NCI-H526 (cell line): ENCODE results near the gene CHAMP1.
A peak's percentile ranks its signal among the peaks of the same experiment; 100 is the strongest.

Experiments
- DNase-seq, 2 experiments: peaks; one replicate each; lab custom pipeline; 2025; lab: John Stamatoyannopoulos, UW

The CHAMP1 gene

DNA sequence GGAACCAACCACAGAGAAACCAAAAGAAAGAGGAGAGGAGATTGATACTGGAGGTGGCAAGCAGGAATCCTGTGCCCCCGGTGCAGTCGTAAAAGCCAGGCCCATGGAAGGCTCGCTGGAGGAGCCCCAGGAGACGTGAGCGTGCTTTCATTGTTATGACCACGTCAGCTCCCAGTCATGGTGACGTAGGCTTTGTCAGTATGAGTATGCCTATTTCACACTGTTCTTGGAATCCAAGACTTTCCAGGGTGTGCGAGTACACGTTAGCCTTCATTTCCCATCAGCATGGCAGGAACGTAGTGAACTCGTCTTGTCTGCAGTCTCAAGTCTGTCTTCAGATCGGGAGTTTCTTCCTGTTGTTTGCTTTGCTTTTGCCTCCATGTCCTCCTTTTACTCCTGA, 15.4 kb upstream of the CHAMP1 start:
- DNase-seq, result no peak

DNA sequence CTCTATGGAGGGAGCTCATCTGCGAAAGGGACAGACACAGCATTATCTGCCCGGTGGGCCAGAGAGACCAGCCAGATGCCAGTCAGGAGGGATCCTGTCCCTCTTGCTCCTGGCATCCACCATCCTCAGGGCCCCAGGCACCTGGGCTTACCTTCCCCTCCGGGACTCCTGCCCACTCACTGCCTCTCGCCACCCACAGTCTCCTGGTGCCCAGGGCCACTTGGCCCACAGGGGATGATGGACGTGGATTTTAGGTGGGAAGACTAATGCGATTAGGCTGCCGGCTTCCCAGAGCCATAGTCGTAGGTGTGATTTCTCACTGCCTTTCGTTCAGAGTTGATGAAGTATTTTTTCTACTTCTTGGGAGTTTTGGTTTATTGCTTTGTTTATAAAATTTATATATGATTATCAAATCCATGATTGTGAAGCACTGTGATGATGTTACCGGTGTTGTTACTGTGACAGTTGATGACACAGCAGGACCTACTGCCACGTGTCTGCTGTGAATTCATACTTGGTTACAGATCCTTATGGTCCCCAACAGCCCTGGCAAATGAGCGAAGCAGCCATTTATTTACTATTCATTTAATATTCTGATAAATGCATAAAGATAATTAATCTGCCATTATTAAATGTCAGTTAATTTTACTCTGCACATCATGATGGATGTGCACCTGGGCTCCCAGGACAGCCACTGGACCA, 14.5 kb upstream of the CHAMP1 start:
- no peak for DNase-seq

- no peak for DNase-seq
These were observed 10.5 kb upstream of the CHAMP1 start for GRCh38 chr13:114303700-114304327.

GRCh38 chr13:114304346-114305034, 9.8 kb upstream of the CHAMP1 start:
- DNase-seq, result no peak

DNA sequence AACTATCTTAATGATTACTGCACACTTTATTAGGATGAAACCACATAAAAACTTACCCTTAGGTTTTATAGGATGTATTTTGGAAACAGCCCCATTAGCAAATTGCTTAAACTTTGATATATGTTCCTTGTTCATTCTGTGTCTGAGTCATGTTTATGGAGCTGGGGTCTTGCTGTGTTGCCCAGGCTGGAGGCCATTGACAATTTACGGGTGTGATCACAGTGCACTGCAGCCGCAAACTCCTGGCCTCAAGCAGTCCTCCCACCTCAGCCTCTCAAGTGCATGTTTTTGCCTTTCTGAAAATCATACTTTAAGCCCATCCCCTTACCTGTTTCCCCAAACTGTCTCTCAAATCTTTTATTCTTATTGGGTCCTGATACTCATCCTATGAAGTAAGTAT, 5.2 kb upstream of the CHAMP1 start:
- no peak for DNase-seq

DNA sequence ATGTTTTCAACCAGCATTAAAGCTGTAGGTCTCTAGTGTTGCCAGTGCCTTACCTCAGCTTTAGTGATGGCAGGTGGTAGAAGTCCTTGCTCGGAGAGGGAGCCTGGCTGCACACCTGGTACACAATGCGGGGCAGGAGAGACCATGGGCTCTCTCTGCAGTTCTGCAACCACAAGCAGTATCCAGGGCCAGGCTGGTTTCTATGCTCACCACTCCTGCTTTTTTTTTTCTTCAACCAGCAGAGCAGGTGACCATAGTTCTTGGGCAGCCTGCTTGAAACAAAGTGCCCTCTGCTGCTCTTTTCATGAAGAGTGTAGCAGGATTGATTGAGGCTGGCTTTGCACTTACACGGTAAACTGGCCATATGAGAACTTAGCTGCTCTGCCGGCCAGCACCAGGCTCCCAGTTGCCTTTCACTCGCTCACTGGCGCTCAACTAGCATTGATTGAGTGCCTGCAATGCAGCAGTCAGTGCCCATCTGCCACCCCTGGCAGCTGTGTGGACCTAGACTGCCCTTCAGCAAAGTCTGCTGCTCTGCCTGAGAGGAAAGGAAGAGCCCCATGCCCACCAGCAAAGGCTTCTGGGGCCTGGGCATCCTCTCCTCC, 4.4 kb upstream of the CHAMP1 start:
- DNase-seq, result peak; percentile 37 to 60

- no peak for DNase-seq
These were observed 3.3 kb upstream of the CHAMP1 start for GRCh38 chr13:114310956-114311355.

DNA sequence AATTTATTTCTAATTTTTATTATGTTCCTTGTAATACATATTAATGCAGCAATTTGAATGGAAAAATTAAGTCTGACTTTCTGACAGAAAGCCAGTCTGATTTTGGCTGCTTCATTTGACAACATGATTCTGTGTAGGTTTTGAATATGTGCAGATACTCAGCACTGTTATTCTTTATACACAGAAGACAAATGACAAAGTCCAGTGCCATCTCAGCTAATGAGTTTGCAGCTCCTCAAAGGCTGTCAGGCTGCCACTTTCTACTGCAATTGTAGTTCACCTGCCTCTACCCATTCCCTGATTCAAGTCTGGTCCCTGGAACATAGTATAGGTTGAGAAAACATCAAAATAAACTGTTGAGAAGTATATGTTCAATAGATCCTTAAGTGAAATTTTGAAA, 2.9 kb upstream of the CHAMP1 start:
- peak in 1 of 2 experiments; percentile 64 for DNase-seq

DNA sequence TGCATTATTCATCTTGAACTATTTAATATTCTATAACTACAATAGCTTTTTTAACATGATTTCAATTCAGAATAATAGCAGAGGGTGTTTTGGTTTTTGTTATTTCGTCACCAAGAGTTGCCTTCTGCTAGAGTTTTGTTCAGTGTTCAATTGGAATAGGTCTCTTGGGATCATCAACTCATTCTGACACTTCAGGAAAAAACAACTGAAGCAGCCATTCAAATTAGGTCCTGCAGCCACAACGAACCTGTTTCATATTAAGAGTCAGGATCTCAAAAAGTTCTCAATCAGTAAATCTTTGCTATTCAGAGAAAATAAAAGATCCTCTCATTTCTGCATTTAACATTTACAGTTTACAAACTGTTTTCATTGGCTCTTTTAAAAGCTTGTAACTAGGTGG, 2.4 kb upstream of the CHAMP1 start:
- peak; percentile 75 to 92 for DNase-seq

- peak; percentile 12 to 31 for DNase-seq
These were observed 1.0 kb upstream of the CHAMP1 start for GRCh38 chr13:114313061-114313860.

DNA sequence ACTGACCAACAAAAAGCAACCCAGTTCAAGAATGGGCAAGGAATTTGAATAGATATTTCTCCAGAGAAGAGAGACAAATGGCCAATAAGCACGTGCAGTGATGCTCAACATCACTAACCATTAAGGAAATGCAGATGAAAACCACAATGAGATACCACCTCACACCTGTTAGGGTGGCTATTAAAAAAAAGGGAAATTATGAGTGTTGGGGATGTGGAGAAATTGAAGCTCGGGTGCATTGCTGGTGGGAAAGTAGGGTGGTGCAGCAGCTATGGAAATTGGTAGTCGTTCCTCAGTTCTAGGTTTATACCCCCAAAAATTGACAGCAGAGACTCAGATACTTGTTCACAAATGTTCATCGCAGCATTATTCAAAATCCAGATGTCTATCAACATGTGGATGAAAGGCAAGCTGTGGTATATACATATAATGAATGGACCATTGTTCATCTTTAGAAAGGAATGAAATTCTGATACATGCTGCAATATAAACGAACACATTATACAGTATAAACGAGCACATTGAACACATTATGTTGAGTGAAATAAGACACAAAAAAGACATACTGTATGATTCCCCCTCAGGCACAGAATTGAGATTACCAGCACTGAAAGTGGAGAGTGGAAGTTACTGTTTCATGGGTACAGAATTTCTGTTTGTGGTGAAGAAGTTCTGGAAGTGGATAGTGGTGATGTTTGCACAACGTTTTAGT, 927 bp downstream of the CHAMP1 start:
- peak; percentile 37 to 40 for DNase-seq

DNA sequence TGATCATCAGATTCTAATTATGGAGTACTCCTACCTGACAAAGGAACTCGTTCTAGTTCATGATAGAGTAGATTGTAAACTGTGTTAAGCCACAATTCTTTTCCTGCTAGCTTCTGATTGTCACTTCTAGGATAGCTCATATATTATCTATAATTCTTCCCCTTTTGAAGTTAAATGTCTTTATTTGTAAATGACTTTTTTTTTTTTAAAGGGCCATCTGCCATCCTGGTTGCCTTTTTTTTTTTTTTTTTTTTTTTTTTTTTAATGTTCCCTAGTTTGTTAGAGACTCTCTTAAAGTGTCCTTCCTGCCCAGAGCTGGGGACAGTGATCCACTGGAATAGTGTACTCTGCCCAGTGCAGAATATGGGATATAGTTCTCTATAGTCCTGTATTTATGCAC, 4.3 kb downstream of the CHAMP1 start:
- no peak for DNase-seq

DNA sequence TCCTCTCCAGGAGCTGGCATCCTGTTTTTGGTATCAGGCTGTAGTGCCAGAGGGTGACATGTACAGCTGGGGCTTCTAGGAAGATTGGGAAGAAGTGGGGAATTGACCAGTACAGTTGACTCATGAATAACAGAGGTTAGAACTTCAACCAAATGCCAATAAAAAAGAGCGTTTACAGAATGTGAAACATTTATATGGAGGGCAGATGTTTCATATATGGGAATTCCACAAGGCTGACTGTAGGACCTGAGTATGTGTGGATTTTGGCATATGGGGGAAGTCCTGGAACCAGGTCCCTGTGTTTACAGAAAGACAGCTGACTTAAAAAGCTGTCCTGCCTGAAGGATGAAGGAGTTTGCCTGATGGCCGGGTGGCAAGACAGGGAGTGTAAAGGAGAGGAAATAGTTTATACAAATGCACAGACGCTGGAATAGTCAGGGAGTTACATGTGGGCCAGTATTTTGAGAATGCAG, 5.2 kb downstream of the CHAMP1 start:
- DNase-seq, result no peak

- DNase-seq, result no peak
These were observed 5.8 kb downstream of the CHAMP1 start for GRCh38 chr13:114320065-114320464.

- DNase-seq, result no peak
These were observed 7.0 kb downstream of the CHAMP1 start for GRCh38 chr13:114321256-114321655.

DNA sequence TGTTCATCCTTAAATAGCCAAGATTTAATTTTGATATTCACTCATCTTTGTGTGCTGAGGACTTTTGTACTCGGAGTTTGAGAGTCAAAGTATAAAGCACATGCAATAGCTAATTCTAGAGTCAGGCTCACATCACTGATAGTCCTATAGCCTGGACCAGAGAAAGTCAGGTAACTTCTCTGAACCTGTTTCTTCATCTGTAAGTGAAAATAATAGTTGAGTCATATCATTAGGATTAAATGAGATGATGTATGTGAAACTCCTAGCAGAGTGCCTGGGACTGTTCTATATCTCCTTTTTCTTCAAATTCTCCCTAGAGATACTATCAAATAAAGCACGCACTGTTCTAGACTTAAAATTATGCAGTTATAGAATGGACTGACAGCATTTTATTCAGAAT, 9.0 kb downstream of the CHAMP1 start:
- no peak for DNase-seq

DNA sequence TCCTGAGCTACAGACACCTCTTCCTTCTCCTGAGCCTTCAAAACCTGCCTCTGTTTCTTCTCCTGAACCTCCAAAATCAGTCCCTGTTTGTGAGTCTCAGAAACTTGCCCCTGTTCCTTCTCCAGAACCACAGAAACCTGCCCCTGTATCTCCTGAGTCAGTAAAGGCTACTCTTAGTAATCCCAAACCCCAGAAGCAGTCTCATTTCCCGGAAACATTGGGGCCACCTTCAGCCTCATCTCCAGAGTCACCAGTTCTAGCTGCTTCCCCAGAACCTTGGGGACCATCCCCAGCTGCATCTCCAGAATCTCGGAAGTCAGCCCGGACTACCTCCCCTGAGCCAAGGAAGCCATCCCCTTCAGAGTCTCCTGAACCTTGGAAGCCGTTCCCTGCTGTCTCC, 10.0 kb downstream of the CHAMP1 start:
- no peak for DNase-seq

DNA sequence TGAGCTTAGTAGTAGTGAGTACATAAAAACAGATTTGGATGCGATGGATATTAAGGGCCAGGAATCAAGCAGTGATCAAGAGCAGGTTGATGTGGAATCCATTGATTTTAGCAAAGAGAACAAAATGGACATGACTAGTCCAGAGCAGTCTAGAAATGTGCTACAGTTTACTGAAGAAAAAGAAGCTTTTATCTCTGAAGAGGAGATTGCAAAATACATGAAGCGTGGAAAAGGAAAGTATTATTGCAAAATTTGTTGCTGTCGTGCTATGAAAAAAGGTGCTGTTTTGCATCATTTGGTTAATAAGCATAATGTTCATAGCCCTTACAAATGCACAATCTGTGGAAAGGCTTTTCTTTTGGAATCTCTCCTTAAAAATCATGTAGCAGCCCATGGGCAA, 11.4 kb downstream of the CHAMP1 start:
- DNase-seq, result no peak

DNA sequence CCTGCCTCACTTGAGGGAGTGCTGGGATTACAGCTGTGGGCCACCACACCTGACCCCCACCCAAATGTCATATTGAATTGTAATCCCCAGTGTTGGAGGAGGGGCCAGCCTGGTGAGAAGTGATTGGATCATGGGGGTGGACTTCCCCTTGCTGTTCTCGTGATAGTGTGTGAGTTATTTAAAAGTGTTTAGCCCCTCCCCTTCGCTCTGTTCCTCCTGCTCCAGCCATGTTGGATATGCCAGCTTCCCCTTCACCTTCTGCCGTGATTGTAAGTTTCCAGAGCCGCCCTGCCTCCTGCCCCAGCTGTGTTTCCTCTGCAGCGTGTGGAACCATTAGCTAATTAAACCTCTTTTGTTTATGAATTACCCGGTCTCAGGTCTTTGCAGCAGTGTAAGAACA, 13.7 kb downstream of the CHAMP1 start:
- no peak for DNase-seq

DNA sequence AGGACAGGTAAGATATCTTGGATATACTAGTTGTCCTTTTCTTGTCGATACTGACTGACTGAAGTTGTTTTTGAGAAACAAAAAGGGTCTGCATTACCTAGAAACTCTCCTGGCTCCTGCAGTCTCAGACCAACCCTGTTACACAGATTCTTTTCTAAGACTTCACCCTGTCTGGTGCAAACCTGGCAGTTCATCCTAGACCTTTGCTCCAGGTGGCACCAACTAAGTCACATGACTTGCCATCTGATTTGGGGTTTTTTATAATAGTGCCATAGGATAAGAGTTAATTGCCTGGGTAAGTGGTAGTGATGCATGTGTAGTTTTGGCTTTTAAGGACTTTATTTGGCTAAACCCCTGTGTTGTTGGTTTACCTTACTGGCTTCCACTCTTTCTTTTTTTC, 14.3 kb downstream of the CHAMP1 start:
- no peak for DNase-seq

DNA sequence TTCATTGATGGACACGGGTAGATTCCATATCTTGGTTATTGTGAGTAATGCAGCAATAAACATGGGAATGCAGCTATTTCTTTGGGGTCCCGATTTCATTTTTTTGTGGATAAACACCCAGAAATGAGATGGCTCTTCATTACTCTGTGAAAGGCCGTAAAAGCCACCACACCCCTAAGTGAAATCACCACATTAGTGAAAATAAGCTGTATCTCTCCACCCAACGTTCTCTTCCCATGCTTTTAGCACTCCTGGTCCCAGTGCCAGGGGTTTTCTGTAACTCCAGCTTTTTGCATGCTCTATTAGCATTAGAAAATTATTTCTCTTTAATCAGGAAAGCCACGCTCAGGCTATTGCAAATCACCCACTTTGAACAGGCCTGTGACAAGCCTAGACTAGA, 15.8 kb downstream of the CHAMP1 start:
- no peak for DNase-seq
